B cell (primary cell): ENCODE results near the gene SNRPD1. TPM values are rescaled to one million over a fixed set of nuclear protein-coding genes. Genes with fewer than 3 reads are reported as not detected.

Experiments
- ATAC-seq: fragments of 200-7000 bp; cut with Tn5 transposase; one replicate; pipeline ENCODE4 v1.10.0; 2021; ENCODE audit warnings: low read depth, mild to moderate bottlenecking, moderate number of reproducible peaks, moderate library complexity
- CTCF ChIA-PET: fragments of 350-600 bp; sonication (Branson Sonifier 250); formaldehyde crosslinking; loops from one replicate; lab custom pipeline; 2021; ENCODE audit warnings: antibody characterized with exemption, inconsistent platforms; lab: Charles Lee
- POLR2A ChIA-PET: fragments of 350-600 bp; sonication (Branson Sonifier 250); formaldehyde crosslinking; loops from one replicate; lab custom pipeline; 2021; ENCODE audit warnings: antibody characterized with exemption; lab: Charles Lee
- DNase-seq: peaks from one replicate; pipeline ENCODE4 v3.0.0; 2013
- H2AFZ ChIP-seq: 2 replicates; pipeline ENCODE4 v1.6.1; 2012; ENCODE audit warnings: mild to moderate bottlenecking, low read depth, low read length; ENCODE audit not compliant: insufficient read depth, poor library complexity, severe bottlenecking
- H3K27ac ChIP-seq, 2 donors: 1 replicate in 1 of 2; 2 replicates in 1 of 2; pipeline ENCODE4 v1.5.1; 2012 to 2013; ENCODE audit warnings: low read length in 2 of 2, mild to moderate bottlenecking in 2 of 2, moderate library complexity in 1 of 2
- H3K27me3 ChIP-seq, 4 experiments: fragments of 200-600 bp in 1 of 4; sonication (generic) in 1 of 4; replicated peaks in 1 of 4; 1 replicate in 2 of 4; 2 replicates in 2 of 4; pipeline versions ENCODE4 v1.6.1 to v1.7.0; 2013 to 2016; ENCODE audit warnings: low read length in 3 of 4, mild to moderate bottlenecking in 2 of 4, mixed read lengths in 1 of 4, moderate library complexity in 1 of 4; ENCODE audit not compliant: insufficient read depth in 4 of 4, control insufficient read depth in 3 of 4; ENCODE audit errors: control extremely low read depth in 1 of 4
- H3K36me3 ChIP-seq, 2 experiments: replicated peaks in 1 of 2; 1 replicate in 1 of 2; 2 replicates in 1 of 2; pipeline versions ENCODE4 v1.6.1 to v1.7.1; 2013; ENCODE audit warnings: low read length in 1 of 2; ENCODE audit not compliant: insufficient read depth in 2 of 2, control insufficient read depth in 1 of 2; ENCODE audit errors: control extremely low read depth in 1 of 2, extremely low read depth in 1 of 2
- H3K4me1 ChIP-seq, 2 donors: fragments of 200-600 bp in 1 of 2; sonication (generic) in 1 of 2; 1 replicate in 1 of 2; 2 replicates in 1 of 2; pipeline versions ENCODE4 v1.5.1 to v1.6.1; 2013 to 2017; ENCODE audit warnings: low read length in 2 of 2; ENCODE audit not compliant: control insufficient read depth in 2 of 2, insufficient read depth in 2 of 2
- H3K4me2 ChIP-seq: replicated peaks from 2 replicates; pipeline ENCODE3; 2012; ENCODE audit warnings: mild to moderate bottlenecking, low read depth, low read length; ENCODE audit not compliant: poor library complexity, severe bottlenecking
- H3K4me3 ChIP-seq, 5 experiments: fragments of 200-600 bp in 1 of 5; sonication (generic) in 1 of 5; 1 replicate in 3 of 5; 2 replicates in 2 of 5; pipeline versions ENCODE4 v1.5.1 to v1.7.0; 2011 to 2016; ENCODE audit warnings: low read length in 4 of 5, mild to moderate bottlenecking in 4 of 5, low read depth in 2 of 5, control low read depth in 1 of 5, moderate library complexity in 1 of 5; ENCODE audit not compliant: insufficient read depth in 1 of 5; ENCODE audit errors: control extremely low read depth in 1 of 5, extremely low read depth in 1 of 5
- H3K79me2 ChIP-seq: fragments of 200-600 bp; sonication (generic); one replicate; pipeline ENCODE4 v1.6.0; 2016; ENCODE audit warnings: low read length; ENCODE audit not compliant: control insufficient read depth, insufficient read depth
- H3K9ac ChIP-seq: fragments of 200-600 bp; sonication (generic); 2 replicates; pipeline ENCODE4 v1.6.1; 2017; ENCODE audit warnings: mild to moderate bottlenecking, low read length, moderate library complexity
- H3K9me3 ChIP-seq, 3 donors: one replicate each; pipeline versions ENCODE4 v1.6.1 to v1.7.1; 2013; ENCODE audit warnings: low read length in 2 of 3; ENCODE audit not compliant: control insufficient read depth in 2 of 3, insufficient read depth in 1 of 3; ENCODE audit errors: control extremely low read depth in 1 of 3
- H4K20me1 ChIP-seq: 2 replicates; pipeline ENCODE4 v1.6.0; 2012; ENCODE audit warnings: mild to moderate bottlenecking, low read length; ENCODE audit not compliant: insufficient read depth, control insufficient read depth, poor library complexity, severe bottlenecking
- H3K27ac Mint-ChIP-seq: one replicate; pipeline ENCODE4 v1.8.0; 2021; ENCODE audit warnings: mixed read lengths
- H3K27me3 Mint-ChIP-seq: one replicate; pipeline ENCODE4 v1.8.0; 2021; ENCODE audit warnings: mixed read lengths
- H3K4me1 Mint-ChIP-seq: one replicate; pipeline ENCODE4 v1.8.0; 2021; ENCODE audit warnings: mixed read lengths
- H3K4me3 Mint-ChIP-seq: one replicate; pipeline ENCODE4 v1.8.0; 2021; ENCODE audit warnings: mixed read lengths
- H3K9me3 Mint-ChIP-seq: one replicate; pipeline ENCODE4 v1.8.0; 2022; ENCODE audit warnings: mixed read lengths; ENCODE audit not compliant: insufficient read depth
- CTCF ChIP-seq: fragments of 200-600 bp; IDR thresholded peaks from one replicate; pipeline ENCODE4 v1.8.0; 2022; ENCODE audit warnings: antibody characterized with exemption, mild to moderate bottlenecking
- EZH2 ChIP-seq: IDR thresholded peaks from 2 replicates; pipeline ENCODE4 v1.6.1; 2012; ENCODE audit warnings: borderline replicate concordance, low read depth, mild to moderate bottlenecking, moderate library complexity, low read length; ENCODE audit not compliant: insufficient read depth, poor library complexity, severe bottlenecking
- WGBS: methylation state at CpG from one replicate; pipeline ENCODE4 v1.1.5; 2013; ENCODE audit warnings: missing lambda C conversion rate; ENCODE audit not compliant: insufficient coverage; 5-methylcytosine and 5-hydroxymethylcytosine counted together
- intact Hi-C: fragments of 100-400 bp; cut with micrococcal nuclease; formaldehyde crosslinking; loops from one replicate; pipeline ENCODE4 v1.10.0; 2022
- polyA plus RNA-seq: library from polyadenylated mRNA; depleted of rRNA; stranded (reverse); fragments of >200 nt; gene quantifications from 2 replicates; pipeline ENCODE4 v1.2.3, GENCODE V29; 2012
- total RNA-seq, 2 donors: library from RNA; stranded (reverse); fragments of 120-200 nt in 1 of 2; gene quantifications; 1 replicate in 1 of 2; 2 replicates in 1 of 2; pipeline versions ENCODE4 v1.2.3 to v1.2.4, GENCODE V29; 2013 to 2022

Gene SNRPD1
- total and polyA plus RNA-seq, 2 donors (not counting 1 experiment from before 2014, with no cell fraction given), result 3.0 to 23.9 TPM

GRCh38 chr18:21600526-21601410 lies 11.3 kb upstream of the SNRPD1 start, which contains the start of gene ESCO1:
TSS of gene ESCO1 (minus strand) at chr18:21600704. CDS start at chr18:21574843, 25,861 bp downstream.
- Mint-ChIP-seq H3K27me3 (no peaks in the 10 kb centered on the region), H3K4me1 (peaks cover 47% of the 10 kb centered on the region), H3K9me3 (no peaks in the 10 kb centered on the region), H3K27ac (peak within 1 kb of the TSS; percentile 100), H3K4me3 (peak within 1 kb of the TSS; percentile 99)
- H3K4me2 ChIP-seq, result peak within 1 kb of the TSS; percentile 96
- peak within 1 kb of the TSS; percentile 97 for H3K9ac ChIP-seq
- TF ChIP-seq CTCF (peak; percentile 99), EZH2 (no peak)
- ChIA-PET CTCF (interaction anchor here (0.7 to 7.5 kb wide), 18 partner anchors 11 to 406 kb away, joined by 3 to 108 read pairs (median 5); partner anchors contain the start of genes ABHD3, MIB1 and SNRPD1), POLR2A (interaction anchor here (0.6 to 3.8 kb wide), 8 partner anchors 12 to 1887 kb away, joined by 4 to 48 read pairs (median 6); partner anchors contain the start of genes ABHD3, MIB1, ROCK1 and SNRPD1)
- no peaks in the 10 kb centered on the region for H3K9me3 ChIP-seq
- 10% methylated on average over 72 of the region's 74 CpGs for WGBS
- H2AFZ ChIP-seq, result peak within 1 kb of the TSS; percentile 85
- H3K27me3 ChIP-seq, result no peaks in the 10 kb centered on the region
- peak within 1 kb of the TSS; percentile 66 to 99 (median 92) for H3K4me3 ChIP-seq
- H3K36me3 ChIP-seq, result no peaks in the 10 kb centered on the region
- DNase-seq (peak; percentile 99), ATAC-seq (peak; percentile 79)
- peak within 1 kb of the TSS; percentile 99 for H3K27ac ChIP-seq
- intact Hi-C loops, result loop anchor here (1.0 kb wide), 2 partner anchors 12 to 140 kb away; partner anchors contain the start of genes MIB1 and SNRPD1
- peaks cover 15% of the 10 kb centered on the region for H4K20me1 ChIP-seq
- H3K4me1 ChIP-seq, result peaks cover 37 to 39% of the 10 kb centered on the region in 2 donors
- peaks cover 40% of the 10 kb centered on the region for H3K79me2 ChIP-seq
